HG03521 (cell line): Measurements from ENCODE around the gene HDHD2.

Source experiments
- ATAC-seq: cut with Tn5 transposase; IDR thresholded peaks from one replicate; pipeline ENCODE4 v1.9.1; 2021; ENCODE audit warnings: mild to moderate bottlenecking, moderate library complexity; ENCODE audit not compliant: unreplicated experiment

Gene HDHD2

DNA sequence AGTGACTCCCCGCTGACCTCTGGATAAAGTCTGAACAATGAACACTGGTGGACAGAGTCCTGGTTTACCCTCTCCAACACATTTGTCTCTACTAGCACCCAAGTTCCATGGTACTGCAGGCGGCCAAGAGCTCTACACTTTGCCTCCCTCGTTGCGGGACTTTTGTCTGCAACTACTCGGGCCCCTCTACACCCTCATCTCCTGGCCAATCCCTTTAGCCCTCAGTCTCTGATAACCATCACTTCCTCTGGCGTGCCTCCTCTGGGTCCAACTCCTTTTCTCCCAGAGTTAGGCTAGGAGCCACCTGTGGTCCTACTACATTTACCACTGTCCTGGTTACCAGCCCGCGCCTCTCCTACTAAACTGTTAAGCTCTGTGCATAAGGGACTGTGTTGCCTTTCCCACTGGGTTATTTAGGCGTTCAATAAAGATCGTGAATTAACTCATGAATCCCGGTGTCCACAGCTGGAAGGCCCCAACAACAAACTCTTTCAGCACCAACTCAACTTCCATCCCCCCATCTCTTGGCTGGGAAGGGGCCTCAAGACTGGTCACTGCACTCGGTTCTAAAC, 757 bp downstream of the HDHD2 start:
- ATAC-seq, result no peak

DNA sequence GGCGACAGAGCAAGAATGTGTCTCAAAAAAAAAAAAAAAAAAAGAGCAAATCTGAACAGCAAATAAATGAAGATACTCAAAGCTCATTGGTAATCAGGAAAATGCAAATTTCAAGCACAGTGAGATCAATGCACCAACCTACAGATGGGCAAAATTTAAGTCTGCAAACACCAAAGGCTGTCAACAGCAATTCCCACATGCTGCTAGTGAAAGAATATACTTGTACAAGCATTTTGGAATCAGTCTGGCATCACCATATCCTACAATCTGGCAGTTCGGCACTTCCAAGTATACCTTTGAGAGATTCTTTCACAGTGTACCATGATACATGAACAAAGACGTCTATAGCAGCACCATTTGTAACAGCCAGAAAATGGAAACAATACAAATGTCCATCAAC, 4.1 kb downstream of the HDHD2 start:
- ATAC-seq, result no peak

DNA sequence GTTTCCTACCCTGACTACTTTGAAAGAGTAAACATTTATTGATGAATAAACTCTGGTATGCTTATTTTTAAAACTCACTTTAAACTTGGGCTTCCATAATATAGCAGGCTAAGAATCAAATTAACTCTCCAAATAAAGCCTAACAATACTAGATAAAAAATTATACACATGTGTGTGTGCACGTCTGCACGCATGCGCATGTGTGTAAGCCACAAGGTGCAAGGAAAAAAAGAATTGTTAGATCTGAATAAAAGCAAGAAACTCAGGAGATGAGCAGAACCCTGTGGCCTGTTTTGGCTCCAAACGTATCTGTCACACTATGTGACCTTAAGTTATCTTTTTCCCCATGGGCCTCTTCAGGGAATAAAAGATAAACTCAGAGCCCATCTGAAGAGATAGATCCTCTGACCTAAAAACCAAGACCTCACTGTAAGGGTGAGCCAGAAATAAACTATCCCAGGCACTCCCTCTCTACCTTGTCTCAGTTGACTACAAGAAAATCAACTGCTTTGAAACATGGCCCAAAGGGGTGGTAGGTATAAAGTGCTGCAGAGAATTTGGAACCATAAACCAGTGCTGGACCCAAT, 6.3 kb downstream of the HDHD2 start:
- ATAC-seq, result no peak

DNA sequence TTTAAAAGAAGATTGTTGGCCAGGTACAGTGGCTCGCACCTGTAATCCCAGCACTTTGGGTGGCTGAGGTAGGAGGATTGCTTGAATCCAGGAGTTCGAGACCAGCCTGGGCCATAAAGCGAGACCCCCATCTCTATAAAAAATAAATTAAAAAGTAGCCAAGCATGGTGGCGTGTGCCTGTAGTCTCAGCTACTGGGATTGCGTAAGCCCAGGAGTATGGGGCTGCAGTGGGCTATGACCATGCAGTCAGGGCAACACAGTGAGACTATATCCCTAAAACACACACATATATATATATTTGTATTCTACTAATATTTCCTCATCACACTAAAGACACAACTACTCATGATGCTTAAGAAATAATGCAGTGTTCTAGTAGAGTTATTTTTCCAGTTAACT, 7.1 kb downstream of the HDHD2 start:
- ATAC-seq, result no peak

DNA sequence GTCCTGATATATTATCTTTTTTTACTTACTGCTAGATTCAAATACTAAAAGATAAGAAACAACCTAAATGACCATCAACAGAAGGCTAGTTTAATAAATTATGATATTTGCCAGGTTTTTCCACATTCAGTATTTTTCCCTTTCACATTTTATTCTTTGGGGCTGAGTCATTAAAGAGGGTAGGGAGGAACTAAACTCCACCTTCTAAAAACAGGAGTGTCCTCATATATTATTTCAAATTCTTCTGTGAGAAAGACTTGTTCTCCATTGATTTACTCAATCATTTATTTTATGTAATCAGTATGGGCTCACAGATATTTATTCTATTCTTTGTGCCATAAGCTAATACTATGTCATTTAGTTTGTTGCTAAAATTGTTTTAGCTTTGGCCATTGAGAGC, 9.0 kb downstream of the HDHD2 start:
- no peak for ATAC-seq

DNA sequence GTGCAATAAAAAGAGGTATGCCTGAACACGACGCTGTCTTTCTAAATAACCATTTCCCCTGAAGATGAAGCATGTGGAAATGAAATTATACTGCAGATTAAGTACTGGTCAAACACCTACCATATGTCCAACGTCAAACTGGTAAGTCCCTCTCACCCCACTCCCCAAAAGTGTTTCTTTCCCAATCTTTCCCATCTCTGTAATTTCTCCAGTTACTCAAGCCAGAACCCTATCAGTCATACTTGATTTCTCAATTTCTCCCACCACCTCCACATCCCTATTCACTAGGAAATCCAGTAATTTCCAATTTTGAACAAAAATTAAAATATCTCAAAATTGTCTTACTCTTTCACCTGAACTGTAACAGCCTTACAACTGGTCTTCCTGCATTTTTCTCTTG, 29.2 kb downstream of the HDHD2 start:
- no peak for ATAC-seq

DNA sequence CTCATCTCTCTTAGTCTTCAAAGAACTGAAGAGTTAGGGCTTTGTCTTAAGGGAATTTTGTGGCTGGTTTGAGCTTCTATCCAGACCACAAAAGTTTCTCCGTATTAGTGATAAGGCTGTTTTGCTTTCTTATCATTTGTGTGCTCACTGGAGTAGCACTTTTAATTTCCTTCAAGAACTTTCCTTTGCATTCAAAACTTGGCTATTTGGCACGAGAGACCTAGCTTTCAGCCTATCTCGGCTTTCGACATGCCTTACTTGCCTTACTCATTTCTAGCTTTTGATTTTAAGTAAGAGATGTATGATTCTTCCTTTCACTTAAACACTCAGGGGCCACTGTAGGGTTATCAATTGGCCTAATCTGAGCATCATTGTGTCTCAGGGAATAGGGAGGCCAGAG, 29.9 kb downstream of the HDHD2 start:
- ATAC-seq, result peak; percentile 70

DNA sequence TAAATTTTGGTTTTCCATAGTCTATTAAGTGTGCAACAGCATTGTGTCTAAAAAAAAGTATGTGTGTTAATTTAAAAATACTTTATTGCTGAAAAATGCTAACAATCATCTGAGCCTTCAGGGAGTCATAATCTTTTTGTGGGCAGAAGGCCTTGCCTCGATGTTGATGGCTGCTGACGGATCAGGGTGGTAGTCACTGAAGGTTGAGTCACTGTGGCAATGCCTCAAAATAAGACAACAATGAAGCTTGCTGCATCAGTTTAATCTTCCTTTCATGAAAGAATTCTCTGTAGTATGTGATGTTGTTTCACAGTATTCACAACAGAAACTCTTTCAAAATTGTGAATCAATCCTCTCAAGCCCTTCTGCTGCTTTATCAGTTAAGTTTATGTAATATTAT, 31.3 kb downstream of the HDHD2 start:
- ATAC-seq, result no peak

DNA sequence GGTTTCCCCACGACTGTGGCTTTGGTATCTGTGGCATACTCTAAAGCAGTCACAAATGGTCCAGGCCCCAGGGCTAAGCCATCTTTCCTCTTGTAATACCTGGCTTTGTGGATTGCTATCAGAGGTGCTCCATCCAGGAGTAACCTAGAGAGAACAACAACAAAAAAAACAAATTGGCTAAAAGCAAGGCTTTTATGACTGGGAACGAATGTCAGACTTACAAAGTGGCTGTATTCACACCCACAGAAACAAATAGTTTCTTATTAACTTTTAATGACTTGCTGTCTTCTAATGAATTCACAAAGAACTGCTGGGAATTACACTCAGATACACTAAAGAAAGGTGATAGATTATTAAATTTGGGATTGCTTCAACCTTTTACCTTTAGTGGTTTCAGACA, 35.1 kb downstream of the HDHD2 start:
- ATAC-seq, result no peak

DNA sequence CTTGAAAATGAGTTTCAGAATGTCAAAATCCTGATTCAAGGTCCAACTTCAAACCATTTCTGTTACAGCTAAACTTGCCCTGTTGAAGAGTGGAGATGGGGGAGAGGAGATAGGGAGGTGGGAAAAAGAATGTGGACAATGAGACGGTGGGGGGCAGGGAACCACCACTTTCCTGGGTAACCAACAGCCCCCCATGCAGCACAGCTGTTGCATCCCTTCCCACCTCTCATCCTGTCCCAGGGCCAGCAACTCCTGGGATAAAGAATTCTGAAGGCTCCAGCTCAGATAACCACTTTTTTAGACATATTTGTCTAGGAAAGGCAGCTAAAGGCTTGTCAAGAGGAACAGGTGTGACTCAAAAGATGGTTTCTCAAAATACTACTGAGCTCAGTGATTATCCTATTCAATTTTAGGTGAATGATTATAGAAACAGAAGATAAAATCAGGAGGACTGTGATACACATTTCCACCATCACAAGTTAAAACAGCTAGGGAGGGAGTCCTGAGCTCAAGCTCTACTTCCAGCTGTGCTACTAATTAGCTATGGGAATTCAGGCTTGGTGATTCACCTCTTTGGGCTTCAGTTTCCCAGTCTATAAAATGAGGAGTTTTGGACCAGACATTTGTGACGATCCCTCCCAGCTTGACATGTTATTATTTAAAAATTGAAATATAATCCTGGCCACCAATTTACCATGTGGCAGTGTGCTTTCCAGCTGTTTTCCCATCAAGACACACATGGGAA, 36.3 kb downstream of the HDHD2 start:
- no peak for ATAC-seq

DNA sequence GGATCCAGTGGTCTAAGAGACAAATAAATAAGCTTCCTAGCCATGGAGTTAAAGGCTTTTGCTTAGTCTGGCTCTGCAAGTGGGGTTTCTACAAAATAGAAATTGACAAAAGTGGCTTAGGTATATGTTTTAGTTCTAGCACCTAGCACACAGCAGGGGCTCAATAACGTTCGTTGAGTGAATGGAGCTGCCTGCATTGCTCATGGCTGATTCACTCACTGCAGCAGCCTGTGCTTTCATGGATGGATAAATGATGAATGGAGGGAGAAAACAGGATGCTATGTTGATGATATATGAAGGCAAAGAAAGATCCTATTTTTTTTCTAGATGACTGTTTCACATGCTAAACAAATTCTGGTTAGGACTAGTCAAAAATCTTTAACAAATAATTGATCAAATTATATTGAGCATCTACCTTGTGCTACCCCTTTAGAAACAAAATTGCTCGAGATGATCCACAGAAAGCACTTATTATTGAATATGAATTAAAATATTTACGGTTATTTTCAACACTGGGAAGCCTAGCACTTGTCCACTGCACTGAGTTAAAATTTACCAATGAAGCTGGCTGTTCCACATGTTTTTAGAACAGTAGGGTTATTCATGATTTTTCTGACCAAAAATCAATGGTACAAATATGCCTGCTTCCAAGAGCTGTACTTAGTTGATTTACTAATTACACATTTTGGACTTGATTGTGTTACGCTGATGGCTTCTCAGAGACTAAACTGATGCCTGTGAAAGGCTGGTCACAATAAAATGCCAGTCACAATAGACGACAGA, 39.6 kb downstream of the HDHD2 start:
- no peak for ATAC-seq

DNA sequence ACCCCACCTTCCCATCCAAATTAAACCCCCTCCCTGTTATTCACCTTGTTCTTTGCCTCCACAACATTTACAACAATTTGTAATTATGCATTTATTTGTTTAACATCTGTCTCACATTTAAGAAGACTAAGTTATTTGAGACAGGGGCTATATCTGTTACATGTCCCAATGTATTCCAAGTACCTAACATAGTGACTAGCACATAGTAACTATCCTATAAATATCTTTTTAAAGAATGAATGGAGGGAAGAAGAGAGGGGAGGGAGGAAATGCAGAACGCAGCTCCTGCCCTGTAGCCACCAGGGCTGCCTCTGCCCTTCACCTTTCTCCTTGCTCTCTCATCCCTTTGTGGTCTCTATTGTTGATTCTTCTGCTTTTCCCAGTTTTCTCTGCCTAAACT, 40.6 kb downstream of the HDHD2 start:
- no peak for ATAC-seq

DNA sequence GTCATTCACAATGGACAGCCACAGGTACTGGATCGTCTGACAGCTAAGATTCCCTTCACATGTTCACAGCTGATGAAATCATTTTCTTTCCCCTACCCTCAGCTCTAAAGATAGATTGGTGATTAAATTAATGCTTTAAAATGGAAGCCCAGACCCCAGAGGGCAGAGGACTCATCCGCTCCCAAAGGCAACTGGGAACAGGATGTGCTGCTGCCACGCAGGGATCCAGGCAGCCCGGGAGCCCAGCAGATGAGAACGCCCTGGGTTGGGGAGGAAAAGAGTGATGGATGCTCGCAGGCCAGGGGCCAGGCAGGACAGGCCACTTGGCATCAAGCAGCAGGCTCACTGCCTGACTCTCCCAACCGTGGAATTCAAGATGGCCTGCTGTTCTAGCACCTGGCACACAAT, 41.3 kb downstream of the HDHD2 start:
- no peak for ATAC-seq

DNA sequence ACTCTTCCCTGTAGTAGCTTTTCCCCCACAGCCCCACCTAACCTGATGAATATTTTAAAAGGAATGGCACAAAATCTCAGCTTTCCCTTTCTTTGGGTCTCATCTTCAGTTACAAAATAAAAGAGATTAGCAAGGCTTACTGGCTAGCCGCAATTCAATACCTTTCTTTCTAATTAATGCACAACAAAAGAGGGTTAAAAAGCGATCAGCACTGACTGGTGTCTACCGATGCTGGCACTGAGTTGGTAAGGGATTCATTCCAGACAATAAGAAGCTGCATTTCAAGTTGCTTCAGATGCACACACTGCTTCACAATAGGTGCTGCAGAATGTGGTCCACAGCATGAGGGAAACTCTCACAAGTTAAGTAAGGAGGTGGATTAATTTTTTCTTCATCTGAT, 41.9 kb downstream of the HDHD2 start:
- ATAC-seq, result no peak

DNA sequence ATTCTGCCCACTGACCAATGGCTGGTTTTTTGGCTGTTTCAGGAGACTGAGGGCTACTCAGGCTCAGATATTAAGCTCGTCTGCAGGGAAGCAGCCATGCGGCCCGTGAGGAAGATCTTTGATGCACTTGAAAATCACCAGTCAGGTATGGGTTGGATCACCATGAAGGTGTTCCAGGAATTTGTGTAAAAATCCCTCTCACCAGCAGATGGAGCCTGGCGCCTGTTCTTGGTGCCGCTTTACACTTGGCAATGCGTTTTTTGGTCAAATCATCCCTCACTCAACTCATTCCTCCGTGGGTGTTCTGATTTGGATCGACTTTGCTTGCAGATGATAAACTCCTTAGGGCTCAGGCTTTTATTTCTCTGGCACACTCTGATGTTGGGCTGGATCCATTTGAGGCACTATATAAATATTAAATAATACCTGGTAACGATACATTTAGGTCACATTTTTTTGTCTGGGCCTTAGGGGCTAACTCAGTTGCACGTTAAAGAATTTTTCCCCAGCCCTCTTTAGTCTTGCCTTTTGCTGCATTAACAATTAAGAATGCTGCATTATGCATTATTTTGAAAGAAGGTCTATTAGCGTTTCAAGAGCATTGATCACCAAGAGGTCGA, 50.0 kb downstream of the HDHD2 start:
- no peak for ATAC-seq

DNA sequence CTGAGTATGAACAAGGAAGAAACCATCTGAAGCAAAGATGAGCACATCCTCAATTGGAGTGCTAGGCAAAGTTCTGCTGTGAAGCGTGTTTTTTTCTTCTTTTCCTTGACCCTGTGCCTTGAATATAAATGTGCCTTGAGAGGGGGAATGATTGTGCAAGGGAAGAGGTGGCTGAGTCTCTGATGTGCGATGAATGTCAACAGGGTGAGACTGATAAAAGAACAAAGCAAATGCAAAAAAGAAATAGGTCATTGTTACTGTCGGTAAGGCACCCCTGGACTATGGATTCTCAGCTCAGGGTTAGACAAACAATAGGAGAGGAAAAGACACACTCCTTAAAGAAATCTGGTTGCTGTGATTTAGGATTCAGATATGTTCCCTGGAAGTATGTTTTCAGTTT, 54.5 kb downstream of the HDHD2 start:
- ATAC-seq, result no peak

DNA sequence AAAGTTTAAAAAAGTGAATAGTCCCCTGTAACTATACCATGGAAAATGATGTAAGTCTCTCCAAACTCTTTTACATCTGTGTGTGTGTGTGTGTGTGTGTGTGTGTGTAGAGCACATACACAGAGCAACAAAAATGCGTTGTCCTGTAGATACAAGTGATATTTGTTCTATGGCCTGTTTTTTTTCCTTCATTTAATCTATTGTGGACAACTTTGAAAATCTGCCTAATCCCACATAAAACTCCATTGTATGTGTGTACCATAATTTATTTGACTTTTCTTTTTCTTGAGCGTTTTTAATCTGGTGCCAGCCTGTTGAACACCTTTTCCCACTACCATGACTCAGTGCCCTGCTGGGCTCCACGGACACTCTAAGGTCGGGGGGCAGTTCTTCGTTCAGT, 62.6 kb downstream of the HDHD2 start:
- ATAC-seq, result no peak

DNA sequence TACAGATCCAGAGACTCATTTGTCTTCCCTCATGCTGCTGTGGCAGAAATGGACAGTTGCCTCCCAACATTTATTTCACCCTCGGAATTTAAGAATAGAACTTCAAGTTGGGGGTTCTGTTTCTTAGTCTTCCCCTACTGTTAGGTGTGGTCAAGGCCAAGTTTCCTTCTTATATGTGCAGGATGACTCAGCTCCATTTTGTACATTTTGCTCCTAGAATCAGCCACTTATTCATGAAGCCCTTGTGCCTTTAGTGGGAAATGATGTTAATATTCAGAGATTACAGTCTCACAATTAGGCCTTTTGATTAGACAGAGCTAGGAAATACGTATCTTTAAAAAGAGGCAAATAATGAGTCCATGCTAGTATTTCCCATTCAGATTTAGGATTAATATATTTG, 68.7 kb downstream of the HDHD2 start:
- no peak for ATAC-seq

DNA sequence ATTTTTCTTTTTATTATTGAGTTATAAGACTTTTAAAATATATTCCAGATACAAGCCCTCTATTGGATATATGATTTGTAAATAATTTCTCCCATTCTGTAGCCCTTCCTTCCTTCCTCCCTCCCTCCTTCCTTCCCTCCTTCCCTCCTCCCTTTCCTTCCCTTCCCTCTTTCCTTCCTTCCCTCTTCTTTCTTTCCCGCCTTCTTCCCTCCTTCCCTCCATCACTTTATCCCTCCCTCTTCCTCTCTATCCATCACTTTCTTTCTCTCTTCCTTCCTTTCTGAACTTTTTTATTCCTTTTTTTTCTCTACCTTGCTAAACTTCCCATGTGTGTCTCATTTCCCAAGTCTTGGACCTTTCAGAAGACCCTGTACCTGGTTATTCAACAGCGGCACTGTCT, 69.4 kb downstream of the HDHD2 start:
- ATAC-seq, result no peak

DNA sequence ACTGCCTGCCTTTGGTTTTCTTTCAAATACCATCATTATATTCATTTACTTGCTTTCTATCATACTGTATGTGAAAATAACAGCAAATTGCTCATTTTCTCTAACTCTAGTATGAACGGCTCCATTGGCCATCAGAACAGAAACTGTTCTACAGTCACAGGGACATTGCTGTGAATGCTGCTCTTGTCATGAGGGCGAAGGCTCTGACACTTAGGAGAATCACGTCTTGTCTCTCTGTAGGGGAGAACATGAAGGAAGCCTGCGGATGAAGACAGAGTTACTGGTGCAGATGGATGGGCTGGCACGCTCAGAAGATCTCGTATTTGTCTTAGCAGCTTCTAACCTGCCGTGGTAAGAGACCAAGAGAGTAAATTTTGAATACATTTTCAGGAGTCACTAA, 73.2 kb downstream of the HDHD2 start:
- ATAC-seq, result no peak

DNA sequence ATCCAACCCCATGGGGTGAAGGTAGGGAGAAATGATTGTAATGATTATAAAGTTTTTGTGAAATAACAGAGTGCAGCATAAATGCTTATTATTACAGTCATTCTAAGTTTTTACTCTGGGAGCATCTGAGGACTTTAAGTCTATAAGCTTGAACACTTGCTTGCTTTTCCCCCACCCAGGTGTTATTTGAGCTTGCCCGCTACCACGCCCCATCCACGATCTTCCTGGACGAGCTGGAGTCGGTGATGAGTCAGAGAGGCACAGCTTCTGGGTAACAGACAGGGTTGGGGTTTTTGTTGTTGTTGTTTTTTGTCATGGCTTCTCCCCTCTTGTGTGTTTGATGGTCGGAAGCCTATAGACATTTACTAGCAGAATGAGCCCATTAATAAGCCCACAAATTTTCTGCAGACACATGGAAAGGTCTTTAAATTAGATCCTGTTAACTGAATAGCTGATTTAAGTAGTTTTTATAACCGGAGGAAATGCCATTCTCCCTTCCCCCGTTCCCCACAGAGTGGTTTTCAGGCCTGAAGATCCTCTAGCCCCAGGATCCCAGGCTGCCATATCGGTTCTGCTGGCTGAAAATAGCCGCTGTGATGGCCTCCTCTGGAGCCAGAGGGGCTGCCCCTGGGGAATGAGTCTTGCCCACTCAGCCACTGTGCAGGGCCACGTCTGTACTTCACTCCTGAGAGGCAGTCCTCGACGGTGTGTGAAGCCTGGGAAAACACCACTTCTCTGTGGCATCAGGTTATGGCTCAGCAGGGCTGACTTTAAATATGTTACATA, 75.0 kb downstream of the HDHD2 start:
- no peak for ATAC-seq
